ENCODE data around the gene METTL5. TPM values are rescaled to one million over a fixed set of nuclear protein-coding genes. Genes with fewer than 3 reads are reported as not detected.

The METTL5 gene
- total and polyA plus RNA-seq, 9 of the 15 experiments (the other 6 are each of a cell fraction or from before 2014, with no cell fraction given) = 149 to 471 (median 224) TPM

DNA sequence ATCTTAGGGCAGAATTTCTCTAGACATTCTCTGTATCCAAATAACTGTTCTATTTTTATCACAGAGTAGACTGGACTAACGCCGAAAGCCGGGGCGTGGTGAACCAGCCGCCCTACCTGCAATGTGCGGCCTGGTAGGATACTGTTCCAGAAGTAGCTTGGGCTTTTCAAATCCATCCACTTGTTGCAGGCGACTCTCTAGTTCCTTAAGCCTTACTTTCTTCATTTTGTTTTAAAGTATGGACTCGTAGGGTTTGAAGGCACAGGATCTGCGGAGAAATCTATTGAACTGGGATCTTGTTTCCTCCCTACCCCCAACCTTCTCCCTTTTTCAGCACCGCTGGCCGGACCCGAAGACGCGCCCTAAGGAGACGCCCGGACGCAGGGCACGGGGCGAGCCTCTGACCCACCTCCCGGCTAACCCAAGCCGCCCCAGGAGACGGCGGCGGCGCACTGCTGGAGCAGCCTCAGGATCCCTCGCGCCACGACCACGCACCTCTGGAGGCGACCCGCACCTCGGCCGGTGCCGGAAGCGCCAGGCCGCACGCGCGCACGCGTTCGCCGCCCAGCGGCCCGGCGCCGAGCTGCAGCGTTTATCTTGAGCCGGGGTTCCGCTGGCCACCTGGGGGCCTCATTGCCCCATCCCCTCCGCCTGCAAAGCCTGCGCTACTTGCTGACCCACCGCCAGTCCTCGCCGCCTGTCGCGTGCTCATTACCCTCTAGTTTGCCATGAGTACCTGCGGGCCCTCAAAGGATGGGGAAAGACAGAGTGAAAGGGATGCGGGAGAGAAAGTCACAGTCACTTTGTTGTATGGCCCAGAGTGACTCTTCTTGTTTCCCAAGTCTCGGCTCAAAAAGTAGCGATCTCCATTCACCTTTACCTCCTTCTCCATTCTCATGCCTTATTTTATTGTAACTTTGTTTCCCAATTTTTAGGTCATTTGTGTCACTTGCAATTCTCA lies at the start of gene METTL5 (continued):
- TF ChIP-seq ESRRA (IDR thresholded peaks at IDR 0.05; ENCODE audit: borderline replicate concordance, low read depth) = peak; percentile 78; the same call in 1 of the 2 replicates
- TF ChIP-seq, protein P1, sequence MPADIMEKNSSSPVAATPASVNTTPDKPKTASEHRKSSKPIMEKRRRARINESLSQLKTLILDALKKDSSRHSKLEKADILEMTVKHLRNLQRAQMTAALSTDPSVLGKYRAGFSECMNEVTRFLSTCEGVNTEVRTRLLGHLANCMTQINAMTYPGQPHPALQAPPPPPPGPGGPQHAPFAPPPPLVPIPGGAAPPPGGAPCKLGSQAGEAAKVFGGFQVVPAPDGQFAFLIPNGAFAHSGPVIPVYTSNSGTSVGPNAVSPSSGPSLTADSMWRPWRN (IDR thresholded peaks at IDR 0.05; ENCODE audit: low read depth) = no peak
- peak; percentile 83 for TF ChIP-seq FUS (optimal IDR thresholded peaks at IDR 0.05; ENCODE audit: low read depth, low read length)
- peak; percentile 96 for TF ChIP-seq PHF8 (IDR thresholded peaks at IDR 0.05; ENCODE audit: borderline replicate concordance, low read length)
- no peak for TF ChIP-seq ZNF354B (CRISPR knock-in tag; IDR thresholded peaks at IDR 0.05)
- no peak for TF ChIP-seq POLR3A (IDR thresholded peaks at IDR 0.05; ENCODE audit: borderline replicate concordance, extremely low read depth, insufficient read depth, insufficient read length)
- TF ChIP-seq BACH1 (tag; IDR thresholded peaks at IDR 0.05) = no peak
- TF ChIP-seq, protein P2, sequence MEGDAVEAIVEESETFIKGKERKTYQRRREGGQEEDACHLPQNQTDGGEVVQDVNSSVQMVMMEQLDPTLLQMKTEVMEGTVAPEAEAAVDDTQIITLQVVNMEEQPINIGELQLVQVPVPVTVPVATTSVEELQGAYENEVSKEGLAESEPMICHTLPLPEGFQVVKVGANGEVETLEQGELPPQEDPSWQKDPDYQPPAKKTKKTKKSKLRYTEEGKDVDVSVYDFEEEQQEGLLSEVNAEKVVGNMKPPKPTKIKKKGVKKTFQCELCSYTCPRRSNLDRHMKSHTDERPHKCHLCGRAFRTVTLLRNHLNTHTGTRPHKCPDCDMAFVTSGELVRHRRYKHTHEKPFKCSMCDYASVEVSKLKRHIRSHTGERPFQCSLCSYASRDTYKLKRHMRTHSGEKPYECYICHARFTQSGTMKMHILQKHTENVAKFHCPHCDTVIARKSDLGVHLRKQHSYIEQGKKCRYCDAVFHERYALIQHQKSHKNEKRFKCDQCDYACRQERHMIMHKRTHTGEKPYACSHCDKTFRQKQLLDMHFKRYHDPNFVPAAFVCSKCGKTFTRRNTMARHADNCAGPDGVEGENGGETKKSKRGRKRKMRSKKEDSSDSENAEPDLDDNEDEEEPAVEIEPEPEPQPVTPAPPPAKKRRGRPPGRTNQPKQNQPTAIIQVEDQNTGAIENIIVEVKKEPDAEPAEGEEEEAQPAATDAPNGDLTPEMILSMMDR (IDR thresholded peaks at IDR 0.05 in 2 of 3, conservative IDR thresholded peaks at IDR 0.05 in 1 of 3; ENCODE audit: insufficient read depth in 2 of 3, low read depth in 1 of 3, low read length in 3 of 3) = peak; percentile 99 to 100 (median 100)
- TF ChIP-seq, protein P3, sequence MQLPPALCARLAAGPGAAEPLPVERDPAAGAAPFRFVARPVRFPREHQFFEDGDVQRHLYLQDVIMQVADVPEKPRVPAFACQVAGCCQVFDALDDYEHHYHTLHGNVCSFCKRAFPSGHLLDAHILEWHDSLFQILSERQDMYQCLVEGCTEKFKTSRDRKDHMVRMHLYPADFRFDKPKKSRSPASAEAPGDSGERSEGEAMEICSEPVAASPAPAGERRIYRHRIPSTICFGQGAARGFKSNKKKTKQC (CRISPR knock-in tag; IDR thresholded peaks at IDR 0.05) = peak; percentile 93
- peak; percentile 99 for TF ChIP-seq RB1 (IDR thresholded peaks at IDR 0.05; ENCODE audit: low read depth)
- TF ChIP-seq, protein P4, sequence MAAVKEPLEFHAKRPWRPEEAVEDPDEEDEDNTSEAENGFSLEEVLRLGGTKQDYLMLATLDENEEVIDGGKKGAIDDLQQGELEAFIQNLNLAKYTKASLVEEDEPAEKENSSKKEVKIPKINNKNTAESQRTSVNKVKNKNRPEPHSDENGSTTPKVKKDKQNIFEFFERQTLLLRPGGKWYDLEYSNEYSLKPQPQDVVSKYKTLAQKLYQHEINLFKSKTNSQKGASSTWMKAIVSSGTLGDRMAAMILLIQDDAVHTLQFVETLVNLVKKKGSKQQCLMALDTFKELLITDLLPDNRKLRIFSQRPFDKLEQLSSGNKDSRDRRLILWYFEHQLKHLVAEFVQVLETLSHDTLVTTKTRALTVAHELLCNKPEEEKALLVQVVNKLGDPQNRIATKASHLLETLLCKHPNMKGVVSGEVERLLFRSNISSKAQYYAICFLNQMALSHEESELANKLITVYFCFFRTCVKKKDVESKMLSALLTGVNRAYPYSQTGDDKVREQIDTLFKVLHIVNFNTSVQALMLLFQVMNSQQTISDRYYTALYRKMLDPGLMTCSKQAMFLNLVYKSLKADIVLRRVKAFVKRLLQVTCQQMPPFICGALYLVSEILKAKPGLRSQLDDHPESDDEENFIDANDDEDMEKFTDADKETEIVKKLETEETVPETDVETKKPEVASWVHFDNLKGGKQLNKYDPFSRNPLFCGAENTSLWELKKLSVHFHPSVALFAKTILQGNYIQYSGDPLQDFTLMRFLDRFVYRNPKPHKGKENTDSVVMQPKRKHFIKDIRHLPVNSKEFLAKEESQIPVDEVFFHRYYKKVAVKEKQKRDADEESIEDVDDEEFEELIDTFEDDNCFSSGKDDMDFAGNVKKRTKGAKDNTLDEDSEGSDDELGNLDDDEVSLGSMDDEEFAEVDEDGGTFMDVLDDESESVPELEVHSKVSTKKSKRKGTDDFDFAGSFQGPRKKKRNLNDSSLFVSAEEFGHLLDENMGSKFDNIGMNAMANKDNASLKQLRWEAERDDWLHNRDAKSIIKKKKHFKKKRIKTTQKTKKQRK (IDR thresholded peaks at IDR 0.05; ENCODE audit: borderline replicate concordance, low read depth, low read length) = no peak
- TF ChIP-seq NCOA6 (IDR thresholded peaks at IDR 0.05) = 0 out of 2 replicates have a peak, but pooled peaks have one; percentile 29
- TF ChIP-seq HNRNPL (IDR thresholded peaks at IDR 0.05; ENCODE audit: low read depth, low read length) = 0 out of 2 replicates have a peak, but pooled peaks have one; percentile 47
- TF ChIP-seq, protein P5, sequence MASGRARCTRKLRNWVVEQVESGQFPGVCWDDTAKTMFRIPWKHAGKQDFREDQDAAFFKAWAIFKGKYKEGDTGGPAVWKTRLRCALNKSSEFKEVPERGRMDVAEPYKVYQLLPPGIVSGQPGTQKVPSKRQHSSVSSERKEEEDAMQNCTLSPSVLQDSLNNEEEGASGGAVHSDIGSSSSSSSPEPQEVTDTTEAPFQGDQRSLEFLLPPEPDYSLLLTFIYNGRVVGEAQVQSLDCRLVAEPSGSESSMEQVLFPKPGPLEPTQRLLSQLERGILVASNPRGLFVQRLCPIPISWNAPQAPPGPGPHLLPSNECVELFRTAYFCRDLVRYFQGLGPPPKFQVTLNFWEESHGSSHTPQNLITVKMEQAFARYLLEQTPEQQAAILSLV (tag; IDR thresholded peaks at IDR 0.05) = no peak
- TF ChIP-seq ZNF561 (CRISPR knock-in tag; conservative IDR thresholded peaks at IDR 0.05) = no peak
- TF ChIP-seq ZNF384 (IDR thresholded peaks at IDR 0.05; ENCODE audit: low read depth, low read length) = peak; percentile 83
- TF ChIP-seq SMARCE1 (IDR thresholded peaks at IDR 0.05) = no peak; the same call in 1 of the 2 replicates
- TF ChIP-seq MYC (IDR thresholded peaks at IDR 0.05; ENCODE audit: low read depth, low read length) = peak; percentile 97
- 0 out of 2 replicates have a peak, but pooled peaks have one; percentile 35 for TF ChIP-seq MYC (CRISPR knock-in tag; IDR thresholded peaks at IDR 0.05; ENCODE audit: borderline replicate concordance, low read depth)

Measured in K562 (cell line).